GF-D8 (cell line): ENCODE data around the gene SLC12A4.

Experiments used
- DNase-seq: peaks from one replicate; lab custom pipeline; 2025; lab: John Stamatoyannopoulos, UW

The SLC12A4 gene

DNA sequence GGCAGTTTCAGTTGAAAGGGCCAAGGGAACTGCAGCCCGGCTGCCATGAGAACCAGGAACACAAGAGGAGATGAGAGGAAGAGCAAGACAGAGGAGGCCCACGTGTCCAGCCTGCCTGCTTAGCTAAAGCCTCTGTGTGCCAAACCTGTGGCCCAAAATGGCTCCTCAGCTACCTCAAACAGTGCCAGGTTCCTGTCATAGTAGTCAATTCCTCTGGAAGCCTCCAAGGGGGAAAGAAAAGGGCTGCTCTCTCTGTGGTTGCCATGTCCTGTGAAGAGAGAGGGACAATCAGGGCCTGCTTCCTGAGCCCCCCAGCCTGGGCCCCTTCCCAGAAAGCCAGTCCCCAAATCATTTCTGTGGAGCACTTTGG, 5.2 kb downstream of the SLC12A4 start:
- DNase-seq: no peak

DNA sequence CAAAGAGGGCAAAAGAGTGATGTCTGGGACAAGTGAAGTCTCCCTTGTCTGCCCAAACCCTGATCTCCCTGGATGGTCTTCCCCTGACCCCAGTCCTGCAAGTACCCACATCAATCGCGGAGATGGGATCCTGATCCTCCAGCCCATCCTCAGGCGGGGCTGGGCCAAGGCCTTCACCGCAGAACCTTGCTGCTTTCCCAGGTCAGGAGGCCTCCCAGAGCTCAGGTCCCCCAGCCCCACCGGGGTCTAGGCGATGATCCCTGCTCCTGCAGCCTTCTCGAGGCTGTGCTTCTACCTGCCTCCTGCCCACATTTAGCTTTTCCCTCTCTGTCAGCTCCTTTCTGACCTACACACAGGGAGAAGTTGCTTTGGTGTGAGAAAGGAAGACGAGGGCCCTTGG, 6.3 kb downstream of the SLC12A4 start:
- no peak for DNase-seq

DNA sequence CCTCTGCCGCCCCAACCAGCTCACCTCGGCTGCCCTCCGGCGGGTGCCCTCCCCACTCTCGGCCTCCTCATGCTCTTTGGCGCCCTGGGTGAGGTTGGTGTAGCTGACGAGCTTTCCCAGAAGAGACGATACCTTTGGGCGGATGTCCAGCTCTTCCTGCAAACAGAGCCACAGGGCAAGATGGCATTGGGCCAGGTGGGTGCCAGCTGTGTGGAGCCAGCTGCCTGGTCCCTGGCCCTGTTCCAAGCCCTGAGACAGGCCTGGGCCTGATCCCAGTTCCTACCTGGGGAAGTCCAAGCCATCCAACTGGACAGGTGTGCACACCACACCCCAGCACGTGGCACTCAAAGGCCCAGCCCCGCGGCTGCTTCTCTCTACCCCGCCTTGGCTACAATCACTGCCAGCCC, 6.9 kb downstream of the SLC12A4 start:
- DNase-seq: no peak

DNA sequence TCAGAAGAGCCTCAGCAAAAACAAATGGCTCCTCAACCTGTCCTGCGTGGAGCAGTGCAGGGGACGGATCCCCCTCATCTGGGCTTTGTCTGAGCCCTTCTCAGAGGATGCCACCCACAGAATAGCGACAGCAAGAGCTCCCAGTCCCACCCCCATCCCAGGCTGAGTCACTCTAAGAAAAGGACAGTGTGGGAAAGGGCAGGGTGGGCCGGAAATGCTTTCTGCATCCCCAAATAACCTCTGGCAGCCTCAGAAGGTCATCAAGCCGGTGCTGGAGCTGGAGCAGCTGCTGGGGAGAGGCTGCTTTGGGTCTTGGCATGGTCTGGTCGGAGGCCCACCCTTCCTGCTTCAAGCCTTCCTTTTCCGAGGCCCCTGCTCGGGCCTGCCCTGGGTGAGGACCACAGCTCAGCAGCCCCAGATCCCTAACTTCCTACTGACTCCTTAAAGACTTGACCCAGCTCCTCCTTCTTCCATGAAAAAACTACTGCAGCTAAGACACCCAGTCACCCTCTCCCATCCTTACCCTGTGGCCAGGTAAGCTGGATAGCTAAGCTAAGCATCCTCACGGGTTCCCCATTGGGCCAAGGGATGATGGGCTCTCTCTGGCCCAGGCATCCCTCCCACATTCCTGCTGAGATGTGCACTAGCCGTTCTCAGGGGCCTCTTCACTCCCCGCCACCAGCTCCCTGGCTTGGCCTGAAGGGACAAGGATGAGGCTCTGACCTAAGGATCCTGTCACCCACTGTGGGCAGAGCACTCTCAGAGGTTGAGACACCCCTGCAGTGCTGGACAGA, 8.7 kb downstream of the SLC12A4 start:
- no peak for DNase-seq

GRCh38 chr16:67957622-67958021, 10.8 kb downstream of the SLC12A4 start:
- no peak for DNase-seq

DNA sequence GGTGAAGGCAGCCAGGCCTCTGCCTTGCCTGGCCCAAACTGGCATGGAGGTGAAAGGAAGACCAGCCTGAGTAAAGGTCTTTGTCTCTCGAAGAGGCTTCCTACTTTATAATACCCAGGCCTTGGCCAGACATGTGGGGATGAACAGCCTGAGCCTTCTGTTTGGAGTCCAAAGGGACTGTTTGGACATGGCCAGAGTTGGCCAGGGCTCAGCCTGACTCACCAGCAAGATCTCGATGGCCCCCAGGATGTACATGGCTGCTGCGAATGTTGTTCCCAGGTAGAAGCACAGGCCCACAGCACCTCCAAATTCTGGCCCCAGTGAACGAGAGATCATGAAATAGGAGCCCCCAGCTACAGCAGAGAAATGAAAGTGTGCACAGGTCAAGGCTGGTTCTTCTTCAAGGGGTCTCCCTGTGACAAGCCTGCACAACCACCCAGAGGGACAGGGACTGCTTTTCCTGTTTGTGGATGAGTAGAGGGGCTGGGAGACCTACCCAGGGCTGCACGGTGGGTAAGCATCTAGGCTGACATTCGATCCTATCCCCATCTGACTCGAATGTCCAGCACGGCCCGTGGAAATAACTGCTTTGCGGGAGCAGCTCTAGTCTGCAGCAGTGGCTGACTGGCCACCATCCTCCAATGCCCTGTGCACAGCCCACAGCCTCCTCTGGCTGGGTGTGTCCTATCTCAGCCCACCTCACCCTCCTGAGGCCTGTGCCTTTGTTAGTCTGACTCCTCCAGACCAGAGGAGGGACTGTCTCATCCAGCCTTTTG, 13.8 kb downstream of the SLC12A4 start:
- no peak for DNase-seq

DNA sequence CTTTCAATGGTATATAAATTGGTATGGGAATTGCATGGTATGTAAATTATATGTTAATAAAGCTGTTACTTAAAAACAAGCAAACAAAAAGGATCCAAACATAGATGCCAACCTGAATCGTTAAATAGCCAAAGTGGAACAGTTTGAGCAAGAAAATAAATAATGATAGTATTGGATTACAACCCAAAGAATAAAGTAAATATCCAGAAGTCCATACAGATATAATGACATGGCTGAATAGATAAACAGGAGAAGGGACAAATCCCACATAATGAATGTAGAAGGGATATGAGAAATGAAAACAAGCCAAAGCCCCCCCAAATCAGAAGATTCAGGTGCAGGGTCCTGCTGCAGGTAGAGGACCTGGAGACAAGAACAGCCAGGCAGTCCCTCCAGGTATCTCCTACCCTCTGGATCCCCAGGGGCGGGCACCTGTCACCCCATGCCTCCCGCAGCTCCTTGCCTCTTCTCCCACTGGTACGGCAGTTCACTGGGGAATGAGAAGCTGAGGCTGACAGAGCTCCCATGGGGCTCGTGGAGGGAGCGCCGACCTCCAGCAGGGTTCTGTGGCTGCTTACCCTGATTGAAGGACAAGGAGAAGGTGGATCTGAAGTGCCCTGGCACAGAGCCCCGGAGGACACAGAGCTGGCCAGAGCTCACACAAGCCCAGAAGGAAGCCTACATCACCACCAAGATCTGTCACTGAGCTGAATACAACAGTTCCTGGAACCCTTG, 14.6 kb downstream of the SLC12A4 start:
- no peak for DNase-seq

- DNase-seq: no peak
Observed at GRCh38 chr16:67951485-67951884, 17.0 kb downstream of the SLC12A4 start.

GRCh38 chr16:67950335-67950843, 18.0 kb downstream of the SLC12A4 start:
- no peak for DNase-seq

DNA sequence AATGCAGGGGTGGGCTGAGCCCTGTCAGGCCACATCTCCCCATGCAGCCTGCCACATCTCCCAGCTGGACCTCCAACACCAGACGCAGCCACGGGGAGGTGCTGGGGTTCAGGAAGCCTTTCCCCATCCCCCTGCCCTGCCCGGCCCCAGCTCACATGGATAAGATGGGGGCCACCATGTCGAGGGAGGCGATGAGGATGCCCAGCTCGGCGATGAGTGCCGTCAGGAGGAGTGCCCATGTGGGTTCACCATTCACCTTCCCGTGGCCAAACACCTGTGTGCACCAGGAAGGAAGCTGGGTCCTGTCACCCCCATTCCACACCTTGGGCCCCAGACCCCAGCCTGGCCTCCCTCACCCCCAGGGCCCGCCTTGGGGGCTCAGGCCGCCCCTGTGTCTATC, 18.8 kb downstream of the SLC12A4 start:
- DNase-seq: no peak

GRCh38 chr16:67948015-67948414, 20.4 kb downstream of the SLC12A4 start:
- DNase-seq: no peak

- DNase-seq: no peak
Observed at GRCh38 chr16:67946966-67947558, 21.4 kb downstream of the SLC12A4 start.

GRCh38 chr16:67946128-67946569, 22.3 kb downstream of the SLC12A4 start:
- no peak for DNase-seq

GRCh38 chr16:67945392-67945933, 23.0 kb downstream of the SLC12A4 start:
- DNase-seq: no peak

DNA sequence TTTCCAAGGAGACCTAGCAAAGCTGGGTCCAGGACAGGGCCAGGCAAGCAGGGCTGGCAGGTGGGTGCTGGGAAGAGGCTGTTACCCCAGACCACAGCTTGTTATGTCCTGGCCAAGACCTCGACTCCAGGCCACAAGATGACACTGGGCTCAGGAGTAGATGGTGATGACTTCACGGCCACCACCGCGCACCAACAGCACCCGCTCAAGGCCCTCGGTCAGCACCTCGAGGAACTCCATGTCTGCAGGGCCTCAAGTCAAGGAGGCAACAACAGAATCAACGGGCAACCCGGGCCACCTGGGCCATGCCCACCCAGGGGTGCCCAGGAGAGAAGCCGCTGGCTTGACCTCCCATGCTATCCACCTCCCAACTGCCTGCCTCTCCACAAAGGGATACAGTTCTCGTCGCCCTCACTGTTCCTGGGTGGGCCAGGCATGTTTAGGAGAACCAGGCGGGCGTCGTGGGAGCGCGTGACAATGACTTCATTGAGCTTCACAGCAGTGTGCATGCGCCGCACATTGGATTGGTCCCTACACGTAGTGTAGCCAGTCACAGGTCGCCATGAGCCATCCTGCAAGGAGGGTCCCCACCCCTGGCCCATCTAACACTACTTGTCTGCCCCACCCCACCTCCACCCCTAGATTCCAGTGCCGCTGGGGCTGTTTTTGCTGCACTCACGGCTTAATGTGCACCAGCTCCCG, 23.6 kb downstream of the SLC12A4 start:
- no peak for DNase-seq

DNA sequence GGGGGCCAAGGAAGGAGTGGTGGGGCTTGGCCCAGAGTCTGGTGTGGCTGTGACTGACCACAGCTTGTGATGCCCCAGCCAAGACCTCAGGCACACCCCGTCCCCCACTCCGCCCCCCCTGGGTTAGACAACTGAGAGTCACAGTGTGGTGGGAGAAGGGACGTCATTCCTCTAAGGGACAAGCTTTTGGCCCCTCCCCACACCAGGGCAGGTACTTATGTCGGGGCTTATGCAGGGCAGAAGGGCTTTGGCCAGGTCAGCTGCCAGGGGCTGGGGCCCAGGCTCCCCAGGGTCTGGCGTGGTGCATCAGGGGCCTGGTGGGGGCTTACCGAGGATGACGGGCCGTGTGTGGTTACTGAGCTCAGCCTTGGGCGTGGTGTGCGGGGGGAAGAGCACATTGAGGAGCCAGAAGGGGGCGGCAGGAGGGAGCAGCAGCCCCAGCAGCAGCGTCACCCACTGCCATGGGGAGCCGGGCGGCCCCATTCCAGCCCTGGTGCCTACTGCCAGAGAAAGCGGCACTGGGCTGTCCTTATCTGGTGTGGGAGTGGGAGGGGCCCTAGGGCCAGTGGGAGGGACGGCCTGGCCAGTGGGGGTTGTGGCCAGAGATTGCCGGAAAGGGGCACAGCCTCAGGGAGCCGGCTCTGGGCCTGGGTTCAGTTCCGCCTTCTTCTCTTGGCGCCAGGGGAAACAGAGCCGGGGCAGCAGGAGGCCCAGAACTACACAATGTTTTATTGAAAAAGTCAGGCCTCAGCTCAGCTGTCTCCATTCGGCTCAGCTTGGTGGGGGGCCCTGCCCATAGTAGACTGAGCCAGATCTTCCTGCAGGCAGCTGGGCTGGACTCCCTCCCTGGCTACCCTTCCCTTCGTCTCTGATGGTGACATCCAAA, 24.6 kb downstream of the SLC12A4 start, which contains the start of gene LCAT:
LCAT (minus strand) TSS at position 502 of the 886 bp plus-strand sequence; CDS start at position 483, 19 bp downstream.
- DNase-seq: no peak

DNA sequence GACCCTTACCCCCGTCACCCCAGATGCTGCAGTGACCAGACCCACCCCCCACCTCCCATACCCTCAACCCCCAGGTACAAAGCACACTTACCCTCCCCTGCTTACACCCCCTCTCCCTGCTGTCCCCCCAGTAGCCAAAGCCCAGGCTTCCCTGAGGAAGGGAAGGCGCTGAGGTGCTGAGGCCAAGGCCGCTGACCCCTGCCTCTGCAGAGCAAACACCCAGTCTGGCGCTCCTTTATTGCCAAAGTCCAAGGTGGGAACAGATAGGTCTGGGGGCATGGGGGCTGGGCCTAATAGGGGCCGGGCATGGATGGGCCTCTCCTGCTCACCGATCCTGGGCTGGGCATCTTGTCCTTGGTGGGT, 25.2 kb downstream of the SLC12A4 start:
- no peak for DNase-seq

DNA sequence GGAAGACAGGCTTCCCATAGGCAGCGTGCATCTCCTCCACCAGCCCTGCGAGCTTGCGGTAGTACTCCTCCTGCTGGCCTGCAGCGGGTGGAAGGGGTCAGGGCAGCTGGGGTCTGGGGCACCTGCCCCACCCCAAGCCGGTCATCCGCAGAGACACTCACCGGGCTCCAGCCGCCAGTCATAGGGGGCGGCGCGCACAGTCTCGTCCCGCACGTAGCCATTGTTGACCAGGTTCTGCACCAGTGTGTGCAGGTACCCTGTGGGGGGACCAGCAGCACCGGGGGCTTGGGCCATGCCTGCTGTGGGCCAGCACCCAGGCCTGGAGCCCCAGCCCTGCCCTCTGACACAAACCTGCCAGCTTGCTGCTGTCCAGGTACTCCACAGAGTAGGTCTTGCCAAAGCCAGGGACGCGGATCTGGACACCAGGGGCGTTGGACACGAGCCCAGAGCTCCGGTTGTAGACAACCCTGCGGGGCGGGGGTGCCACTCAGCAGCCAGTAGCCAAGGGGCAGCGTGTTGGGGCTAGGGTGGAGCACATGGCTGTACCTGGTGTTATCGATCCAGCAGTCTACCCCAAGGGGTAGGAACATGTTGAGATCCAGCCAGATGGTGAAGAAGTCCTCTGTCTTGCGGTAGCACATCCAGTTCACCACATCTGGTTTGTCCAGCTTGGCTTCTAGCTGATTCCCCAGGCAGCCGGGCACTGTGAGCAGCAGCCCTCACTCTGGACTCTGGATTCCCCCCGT, 25.8 kb downstream of the SLC12A4 start:
- DNase-seq: no peak

GRCh38 chr16:67942200-67942509, 26.3 kb downstream of the SLC12A4 start:
- no peak for DNase-seq
